H9 (cell line): ENCODE measurements around the gene ISG15. TPM values are rescaled to one million over a fixed set of nuclear protein-coding genes. Genes with fewer than 3 reads are reported as not detected.

Experiments used
- DNase-seq: peaks from one replicate; pipeline ENCODE4 v3.0.0-alpha.2; 2017
- H2AFZ ChIP-seq: one replicate; pipeline ENCODE4 v1.6.1; 2013; ENCODE audit warnings: mild to moderate bottlenecking, low read length, control low read depth, moderate library complexity
- H2AK5ac ChIP-seq: 2 replicates; pipeline ENCODE4 v1.6.1; 2013; ENCODE audit warnings: low read length, control low read depth, mixed read lengths; ENCODE audit not compliant: insufficient read length
- H2BK120ac ChIP-seq: one replicate; pipeline ENCODE4 v1.6.1; 2013; ENCODE audit warnings: low read depth, mild to moderate bottlenecking, low read length, control low read depth, inconsistent platforms; ENCODE audit not compliant: poor library complexity, severe bottlenecking
- H2BK12ac ChIP-seq: 2 replicates; pipeline ENCODE4 v1.6.1; 2013; ENCODE audit warnings: low read length, control low read depth, mixed read lengths, low read depth; ENCODE audit not compliant: insufficient read length
- H2BK15ac ChIP-seq: 2 replicates; pipeline ENCODE4 v1.6.1; 2013; ENCODE audit warnings: low read depth, low read length, control low read depth
- H2BK20ac ChIP-seq: one replicate; pipeline ENCODE4 v1.6.1; 2013; ENCODE audit warnings: low read depth, mild to moderate bottlenecking, low read length, control low read depth, inconsistent platforms; ENCODE audit not compliant: poor library complexity, severe bottlenecking
- H2BK5ac ChIP-seq: 2 replicates; pipeline ENCODE4 v1.6.1; 2013; ENCODE audit warnings: low read length, control low read depth, mixed read lengths; ENCODE audit not compliant: insufficient read length
- H3K14ac ChIP-seq: 2 replicates; pipeline ENCODE4 v1.6.1; 2013; ENCODE audit warnings: low read length, control low read depth; ENCODE audit not compliant: insufficient read depth
- H3K18ac ChIP-seq: 2 replicates; pipeline ENCODE4 v1.6.1; 2013; ENCODE audit warnings: low read depth, mild to moderate bottlenecking, mixed read lengths, low read length, control low read depth; ENCODE audit not compliant: insufficient read length
- H3K23ac ChIP-seq: 2 replicates; pipeline ENCODE4 v1.6.1; 2013; ENCODE audit warnings: low read length, control low read depth, mixed read lengths, low read depth; ENCODE audit not compliant: insufficient read length
- H3K23me2 ChIP-seq: 2 replicates; pipeline ENCODE4 v1.6.1; 2013; ENCODE audit warnings: low read depth, mild to moderate bottlenecking, mixed read lengths, low read length, control low read depth; ENCODE audit not compliant: insufficient read length, poor library complexity, severe bottlenecking
- H3K27ac ChIP-seq: 2 replicates; pipeline ENCODE4 v1.5.1; 2013; ENCODE audit warnings: low read length, control low read depth, mixed read lengths, low read depth; ENCODE audit not compliant: insufficient read length
- H3K27me3 ChIP-seq: 2 replicates; pipeline ENCODE4 v1.6.1; 2013; ENCODE audit warnings: low read length, control low read depth, inconsistent platforms; ENCODE audit not compliant: insufficient read depth
- H3K4ac ChIP-seq: 2 replicates; pipeline ENCODE4 v1.6.1; 2013; ENCODE audit warnings: low read depth, mild to moderate bottlenecking, control low read depth, inconsistent platforms, low read length, moderate library complexity
- H3K4me1 ChIP-seq: 2 replicates; pipeline ENCODE4 v1.6.1; 2013; ENCODE audit warnings: low read length, control low read depth, inconsistent platforms; ENCODE audit not compliant: insufficient read depth
- H3K4me2 ChIP-seq: 2 replicates; pipeline ENCODE4 v1.6.1; 2013; ENCODE audit warnings: low read length, control low read depth, mixed read lengths; ENCODE audit not compliant: insufficient read length, insufficient read depth
- H3K56ac ChIP-seq: 2 replicates; pipeline ENCODE4 v1.6.1; 2013; ENCODE audit warnings: low read depth, mild to moderate bottlenecking, mixed read lengths, low read length, control low read depth; ENCODE audit not compliant: insufficient read length
- H3K79me1 ChIP-seq: 2 replicates; pipeline ENCODE4 v1.6.1; 2013; ENCODE audit warnings: low read depth, mild to moderate bottlenecking, moderate library complexity, low read length, control low read depth, inconsistent platforms; ENCODE audit not compliant: insufficient read depth, poor library complexity, severe bottlenecking
- H3K79me2 ChIP-seq: 2 replicates; pipeline ENCODE4 v1.6.1; 2013; ENCODE audit warnings: low read length, control low read depth, inconsistent platforms; ENCODE audit not compliant: insufficient read depth
- H3K9ac ChIP-seq: 2 replicates; pipeline ENCODE4 v1.6.1; 2013; ENCODE audit warnings: low read length, control low read depth, mixed read lengths; ENCODE audit not compliant: insufficient read length; ENCODE audit errors: extremely low read depth
- H3K9me3 ChIP-seq: one replicate; pipeline ENCODE4 v1.6.1; 2013; ENCODE audit warnings: low read depth, low read length, inconsistent platforms; ENCODE audit not compliant: control insufficient read depth
- H3T11ph ChIP-seq: one replicate; pipeline ENCODE4 v1.6.1; 2013; ENCODE audit warnings: mild to moderate bottlenecking, low read length, control low read depth, inconsistent platforms
- H4K20me1 ChIP-seq: one replicate; pipeline ENCODE4 v1.6.1; 2013; ENCODE audit not compliant: control insufficient read depth, insufficient read length, insufficient read depth
- H4K5ac ChIP-seq: 2 replicates; pipeline ENCODE4 v1.6.1; 2013; ENCODE audit warnings: low read depth, mild to moderate bottlenecking, mixed read lengths, low read length, control low read depth; ENCODE audit not compliant: insufficient read length
- H4K8ac ChIP-seq: replicated peaks from 2 replicates; pipeline ENCODE4 v1.6.1; 2013; ENCODE audit warnings: low read length, control low read depth, mixed read lengths, low read depth; ENCODE audit not compliant: insufficient read length
- H4K91ac ChIP-seq: 2 replicates; pipeline ENCODE4 v1.6.1; 2013; ENCODE audit warnings: low read depth, mild to moderate bottlenecking, moderate library complexity, mixed read lengths, low read length, control low read depth; ENCODE audit not compliant: insufficient read length
- H3K27ac Mint-ChIP-seq, 3 experiments: 2 replicates in 2 of 3; 3 replicates in 1 of 3; pipeline ENCODE4 v1.8.0; 2020 to 2021; ENCODE audit warnings: mixed read lengths in 3 of 3, mild to moderate bottlenecking in 1 of 3, moderate library complexity in 1 of 3
- H3K27me3 Mint-ChIP-seq: 2 replicates; pipeline ENCODE4 v1.8.0; 2021; ENCODE audit warnings: low read depth, mild to moderate bottlenecking, moderate library complexity, mixed read lengths
- H3K36me3 Mint-ChIP-seq, 3 experiments: 2 replicates in 2 of 3; 3 replicates in 1 of 3; pipeline ENCODE4 v1.8.0; 2020 to 2021; ENCODE audit warnings: low read depth in 3 of 3, mixed read lengths in 3 of 3; ENCODE audit not compliant: insufficient read depth in 1 of 3
- H3K4me1 Mint-ChIP-seq, 2 experiments: 2 replicates each; pipeline ENCODE4 v1.8.0; 2020; ENCODE audit warnings: mixed read lengths in 2 of 2
- H3K4me3 Mint-ChIP-seq, 2 experiments: 2 replicates in 1 of 2; 3 replicates in 1 of 2; pipeline ENCODE4 v1.8.0; 2020 to 2021; ENCODE audit warnings: mild to moderate bottlenecking in 2 of 2, mixed read lengths in 2 of 2, moderate library complexity in 1 of 2
- H3K9me3 Mint-ChIP-seq, 2 experiments: 2 replicates in 1 of 2; 3 replicates in 1 of 2; pipeline ENCODE4 v1.8.0; 2020; ENCODE audit warnings: mild to moderate bottlenecking in 2 of 2, mixed read lengths in 2 of 2, moderate library complexity in 1 of 2
- WGBS: extraction: QIAGEN DNeasy Blood & Tissue Kit; methylation state at CpG from one replicate; pipeline ENCODE4 v1.1.7; 2013; ENCODE audit warnings: missing lambda C conversion rate, low lambda C conversion rate, mixed read lengths; ENCODE audit not compliant: insufficient read length; ENCODE audit errors: extremely low coverage; 5-methylcytosine and 5-hydroxymethylcytosine counted together
- total RNA-seq: library from RNA; stranded (reverse); gene quantifications from 2 replicates; pipeline ENCODE4 v1.2.1, GENCODE V29; 2021
- TF ChIP-seq, protein P1 (sequence below): fragments of 200-600 bp; sonication (generic); conservative IDR thresholded peaks from 3 replicates; pipeline ENCODE4 v1.8.0; 2021; ENCODE audit warnings: antibody characterized with exemption, mild to moderate bottlenecking

Gene ISG15
- total RNA-seq, 1 experiment from 2014 or later = 39.7 TPM

DNA sequence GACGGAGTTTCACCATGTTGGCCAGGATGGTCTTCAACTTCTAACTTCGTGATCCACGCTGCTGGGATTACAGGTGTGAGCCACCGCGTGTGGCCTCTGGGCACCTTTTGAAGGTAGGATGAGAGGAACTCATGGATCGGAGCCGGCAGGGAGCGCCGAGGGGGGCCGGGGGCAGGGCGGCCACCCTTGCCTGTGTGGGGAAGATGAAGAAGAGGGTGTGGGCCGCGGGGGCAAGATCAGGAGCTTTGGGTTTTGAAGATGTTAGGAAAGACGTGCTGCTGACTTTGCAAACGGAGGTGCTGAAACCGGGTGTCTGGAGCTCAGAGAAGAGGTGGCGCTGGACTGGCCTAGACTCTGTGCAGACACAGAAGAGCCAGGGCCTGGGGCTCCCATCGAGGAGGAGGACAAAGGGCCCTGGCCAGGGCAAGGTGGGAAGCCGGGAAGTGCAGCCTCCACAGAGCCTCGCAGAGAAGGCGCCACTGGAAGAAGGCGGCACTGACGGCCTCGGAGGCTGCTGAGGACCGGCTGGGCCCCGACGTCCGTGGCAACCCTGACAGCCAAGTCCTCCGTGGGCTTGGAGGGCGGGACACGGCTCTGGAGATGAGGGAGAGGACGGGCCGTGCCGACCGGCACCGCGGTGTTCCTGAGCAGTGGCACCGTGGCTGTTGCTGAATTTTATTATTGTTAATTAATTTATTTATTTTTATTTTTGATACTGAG is 47.1 kb downstream of the ISG15 start:
- no peak overlapping the region for H2BK15ac ChIP-seq
- no peak overlapping the region for H4K91ac ChIP-seq
- no peak overlapping the region for H3K18ac ChIP-seq
- TF ChIP-seq, protein P1, sequence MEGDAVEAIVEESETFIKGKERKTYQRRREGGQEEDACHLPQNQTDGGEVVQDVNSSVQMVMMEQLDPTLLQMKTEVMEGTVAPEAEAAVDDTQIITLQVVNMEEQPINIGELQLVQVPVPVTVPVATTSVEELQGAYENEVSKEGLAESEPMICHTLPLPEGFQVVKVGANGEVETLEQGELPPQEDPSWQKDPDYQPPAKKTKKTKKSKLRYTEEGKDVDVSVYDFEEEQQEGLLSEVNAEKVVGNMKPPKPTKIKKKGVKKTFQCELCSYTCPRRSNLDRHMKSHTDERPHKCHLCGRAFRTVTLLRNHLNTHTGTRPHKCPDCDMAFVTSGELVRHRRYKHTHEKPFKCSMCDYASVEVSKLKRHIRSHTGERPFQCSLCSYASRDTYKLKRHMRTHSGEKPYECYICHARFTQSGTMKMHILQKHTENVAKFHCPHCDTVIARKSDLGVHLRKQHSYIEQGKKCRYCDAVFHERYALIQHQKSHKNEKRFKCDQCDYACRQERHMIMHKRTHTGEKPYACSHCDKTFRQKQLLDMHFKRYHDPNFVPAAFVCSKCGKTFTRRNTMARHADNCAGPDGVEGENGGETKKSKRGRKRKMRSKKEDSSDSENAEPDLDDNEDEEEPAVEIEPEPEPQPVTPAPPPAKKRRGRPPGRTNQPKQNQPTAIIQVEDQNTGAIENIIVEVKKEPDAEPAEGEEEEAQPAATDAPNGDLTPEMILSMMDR = no peak
- H3K4me2 ChIP-seq = peak overlapping the region; percentile 60
- H2BK120ac ChIP-seq = no peak overlapping the region
- H2AFZ ChIP-seq = no peak overlapping the region
- Mint-ChIP-seq H3K9me3 (no peaks in the 10 kb centered on the region), H3K27me3 (peaks cover 74% of the 10 kb centered on the region), H3K36me3 (peaks cover 0 to 3% (median 3%) of the 10 kb centered on the region in 3 experiments; a peak in 3 of 7 replicates), H3K27ac (no peak overlapping the region; a peak in 1 of 7 replicates), H3K4me3 (peak overlapping the region; percentile 45 to 75), H3K4me1 (peaks cover 16 to 21% of the 10 kb centered on the region in 2 experiments)
- H3K4me1 ChIP-seq = no peaks in the 10 kb centered on the region
- DNase-seq = no peak
- no peaks in the 10 kb centered on the region for H3K79me1 ChIP-seq
- no peak overlapping the region for H3K9ac ChIP-seq
- H4K20me1 ChIP-seq = no peaks in the 10 kb centered on the region
- H2AK5ac ChIP-seq = no peak overlapping the region
- H3K79me2 ChIP-seq = no peaks in the 10 kb centered on the region
- no peak overlapping the region for H3T11ph ChIP-seq
- H4K8ac ChIP-seq = no peak overlapping the region
- no CpG with 5 or more reads among the region's 38 CpGs for WGBS
- H2BK5ac ChIP-seq = no peak overlapping the region
- peaks cover 8% of the 10 kb centered on the region for H3K23me2 ChIP-seq
- H3K14ac ChIP-seq = no peak overlapping the region
- no peak overlapping the region for H3K23ac ChIP-seq
- no peak overlapping the region for H4K5ac ChIP-seq
- no peak overlapping the region for H2BK20ac ChIP-seq
- H3K27me3 ChIP-seq = peaks cover 6% of the 10 kb centered on the region; the same call in 1 of the 2 replicates
- H3K9me3 ChIP-seq = no peaks in the 10 kb centered on the region
- no peak overlapping the region for H3K4ac ChIP-seq
- no peak overlapping the region for H2BK12ac ChIP-seq
- H3K56ac ChIP-seq = no peak overlapping the region
- no peak overlapping the region for H3K27ac ChIP-seq
